CD4-positive, alpha-beta T cell treated with Interleukin-10 for 1 hour (primary cell): ENCODE measurements around the gene NID2.

ENCODE experiments used
- DNase-seq: peaks from one replicate; pipeline ENCODE4 v3.0.0-alpha.2; 2020

The NID2 gene

DNA sequence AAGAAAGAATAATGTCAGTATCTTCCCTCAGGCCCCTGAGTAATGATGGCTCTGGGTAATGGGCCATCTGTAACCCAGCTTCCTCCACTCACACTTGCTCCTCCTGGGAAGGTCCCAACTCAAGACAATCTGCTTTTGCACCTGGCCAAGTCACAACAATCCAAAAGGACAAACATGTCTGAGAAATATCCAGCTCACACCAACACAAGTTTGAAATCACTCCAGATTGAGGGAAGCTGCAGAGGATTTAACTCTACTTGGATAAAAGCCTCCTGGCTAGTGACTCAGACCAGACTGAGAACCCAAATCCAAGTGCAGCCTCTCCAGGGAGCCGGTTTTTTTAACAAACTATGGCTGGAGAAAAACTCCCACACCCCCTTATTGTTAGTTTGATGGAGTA lies 45.3 kb downstream of the NID2 start:
- no peak for DNase-seq

- no peak for DNase-seq
These were observed 46.8 kb downstream of the NID2 start for GRCh38 chr14:52021957-52022600.

- DNase-seq: no peak
These were observed 47.8 kb downstream of the NID2 start for GRCh38 chr14:52020866-52021717.

- no peak for DNase-seq
These were observed 48.6 kb downstream of the NID2 start for GRCh38 chr14:52020161-52020714.

DNA sequence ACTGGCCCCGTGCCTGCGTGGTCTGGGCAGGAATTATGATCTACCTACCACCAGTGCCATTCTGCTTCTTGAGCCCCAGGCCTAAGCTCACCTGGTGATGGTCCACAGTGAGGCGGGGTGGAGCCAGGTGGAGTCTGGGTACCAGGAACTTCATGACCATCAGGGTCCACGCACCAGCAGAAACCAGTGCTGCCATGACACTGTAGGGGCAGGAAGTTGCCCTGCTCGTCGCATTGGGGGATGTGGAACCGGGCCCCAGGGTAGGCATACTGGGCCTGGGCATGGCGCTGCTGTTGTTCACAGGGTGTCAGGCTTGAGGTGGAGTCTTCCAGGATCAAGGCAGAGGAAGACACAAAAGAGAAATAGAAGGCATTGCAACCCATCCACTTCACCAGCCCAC lies 49.9 kb downstream of the NID2 start:
- no peak for DNase-seq

- no peak for DNase-seq
These were observed 50.6 kb downstream of the NID2 start for GRCh38 chr14:52018252-52018651.

GRCh38 chr14:52015411-52016030 lies 53.3 kb downstream of the NID2 start:
- no peak for DNase-seq

GRCh38 chr14:52014601-52015267 lies 54.1 kb downstream of the NID2 start:
- DNase-seq: no peak

- no peak for DNase-seq
These were observed 54.8 kb downstream of the NID2 start for GRCh38 chr14:52013984-52014600.

DNA sequence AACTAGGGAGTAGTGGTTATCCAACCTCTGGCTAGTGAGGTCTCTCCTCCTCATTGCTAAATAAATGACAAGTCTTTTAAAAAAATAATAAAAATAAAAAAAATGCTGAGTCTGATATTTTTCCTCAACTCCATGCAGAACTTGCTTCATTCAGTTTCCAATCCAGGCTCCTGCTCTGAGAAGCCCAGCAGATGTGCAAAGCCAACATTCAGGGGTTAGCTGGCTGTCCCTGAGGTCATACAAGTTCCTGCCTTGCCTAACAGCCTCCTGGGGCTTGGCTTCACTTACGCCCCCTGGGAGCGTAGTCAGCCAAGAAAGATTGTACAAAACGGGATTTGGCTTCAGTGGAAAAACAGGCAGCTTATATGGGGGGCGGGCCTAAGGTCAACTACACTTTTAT lies 56.2 kb downstream of the NID2 start:
- no peak for DNase-seq

- no peak for DNase-seq
These were observed 57.3 kb downstream of the NID2 start for GRCh38 chr14:52011523-52011922.

DNA sequence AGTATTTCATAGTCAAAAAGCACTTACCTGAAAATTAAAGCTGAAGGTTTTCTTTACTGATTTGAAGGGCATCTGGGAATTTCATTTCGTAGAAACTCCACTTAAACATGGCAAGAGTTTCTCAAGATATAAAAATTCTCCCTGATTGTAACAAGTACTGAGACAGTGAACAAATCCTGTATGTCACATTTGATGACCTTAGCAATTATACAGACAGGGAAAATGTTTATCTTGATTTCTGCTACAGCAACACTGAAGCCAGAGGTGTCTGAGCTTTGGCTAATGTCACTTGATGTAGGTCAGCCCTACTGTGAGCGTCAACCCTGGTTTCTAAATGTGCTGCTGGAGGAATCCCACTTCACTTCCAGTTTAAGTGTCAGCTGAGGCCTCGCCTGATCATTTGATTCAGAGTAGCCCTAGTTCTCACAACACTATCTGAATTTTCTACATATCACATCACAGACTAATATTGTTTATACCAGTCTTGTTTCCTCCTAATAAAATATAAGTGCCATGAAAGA lies 58.6 kb downstream of the NID2 start:
- no peak for DNase-seq

DNA sequence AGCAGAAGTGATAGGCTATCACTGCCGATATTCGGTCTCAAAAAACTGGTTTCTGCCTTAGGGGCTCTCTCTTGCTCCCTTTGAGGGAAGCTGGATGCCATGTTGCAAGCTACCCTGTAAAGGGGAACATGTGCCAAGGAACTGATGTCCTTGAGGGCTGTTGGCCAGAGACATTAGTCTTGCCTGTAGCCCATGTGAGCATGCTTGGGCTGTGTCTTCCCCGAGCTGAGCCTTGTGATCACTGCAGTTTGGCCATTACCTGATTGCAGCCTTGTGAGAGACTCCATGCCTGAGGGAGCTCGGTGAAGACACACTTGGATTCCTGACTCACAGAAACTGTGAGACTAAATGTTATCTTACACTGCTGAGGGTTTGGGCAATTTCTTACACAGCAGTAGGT lies 60.7 kb downstream of the NID2 start:
- DNase-seq: no peak

DNA sequence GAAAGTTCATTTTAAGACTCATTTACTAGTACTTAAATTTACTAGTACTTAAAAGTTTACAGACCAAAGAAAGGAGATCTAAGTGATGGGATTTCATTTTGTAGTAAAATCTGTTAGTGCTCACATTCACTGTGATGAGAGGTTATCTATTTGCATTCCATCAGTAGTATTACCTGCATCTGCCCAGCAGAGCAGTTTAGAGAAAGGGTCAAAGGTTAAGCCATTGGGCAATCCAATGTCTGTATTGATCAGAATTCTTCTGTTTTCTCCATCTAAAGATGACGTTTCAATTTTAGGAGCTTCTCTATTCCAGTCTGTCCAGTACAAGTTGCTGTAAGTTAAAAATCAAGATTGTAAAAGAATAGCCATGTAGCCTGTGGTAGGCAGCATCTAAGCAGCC lies 61.2 kb downstream of the NID2 start:
- no peak for DNase-seq

DNA sequence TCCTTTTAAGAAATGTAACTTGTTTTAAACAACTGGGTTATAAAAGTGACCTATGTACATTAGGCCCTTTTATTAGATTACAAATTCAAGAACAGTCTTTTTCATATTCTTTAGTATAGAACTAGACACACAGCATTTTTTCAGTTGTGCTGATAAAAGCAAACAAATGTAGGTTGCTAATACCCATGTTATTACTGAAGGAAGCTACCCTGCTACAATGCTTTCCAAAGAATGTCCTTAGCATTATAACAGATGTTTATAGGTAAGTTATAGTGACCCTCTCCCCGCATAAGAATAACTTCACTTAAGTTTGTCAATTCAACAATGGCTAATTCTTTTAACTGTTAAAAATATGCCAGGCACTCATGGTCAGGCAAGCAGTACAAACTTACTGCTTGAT lies 61.6 kb downstream of the NID2 start:
- no peak for DNase-seq

DNA sequence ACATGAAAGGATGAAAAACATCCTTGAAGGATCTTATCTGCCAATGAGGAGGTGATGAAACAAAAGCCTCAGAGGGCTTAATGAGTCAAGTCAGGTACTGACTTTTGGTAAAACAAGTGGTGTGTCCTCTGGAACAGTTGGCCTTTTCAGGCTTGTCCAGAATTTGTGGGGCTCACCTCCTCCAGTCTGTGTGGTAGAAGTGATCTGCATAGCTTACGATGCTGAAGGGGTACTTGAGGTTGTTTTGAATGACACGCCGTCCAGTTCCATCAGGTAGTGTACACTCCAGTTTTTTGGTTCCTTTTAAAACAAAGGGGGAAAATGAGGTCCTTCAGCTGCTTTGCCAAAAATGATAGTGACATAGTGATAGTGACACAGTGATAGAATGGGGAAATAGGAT lies 62.5 kb downstream of the NID2 start:
- DNase-seq: no peak

GRCh38 chr14:52005625-52006024 lies 63.2 kb downstream of the NID2 start:
- no peak for DNase-seq

DNA sequence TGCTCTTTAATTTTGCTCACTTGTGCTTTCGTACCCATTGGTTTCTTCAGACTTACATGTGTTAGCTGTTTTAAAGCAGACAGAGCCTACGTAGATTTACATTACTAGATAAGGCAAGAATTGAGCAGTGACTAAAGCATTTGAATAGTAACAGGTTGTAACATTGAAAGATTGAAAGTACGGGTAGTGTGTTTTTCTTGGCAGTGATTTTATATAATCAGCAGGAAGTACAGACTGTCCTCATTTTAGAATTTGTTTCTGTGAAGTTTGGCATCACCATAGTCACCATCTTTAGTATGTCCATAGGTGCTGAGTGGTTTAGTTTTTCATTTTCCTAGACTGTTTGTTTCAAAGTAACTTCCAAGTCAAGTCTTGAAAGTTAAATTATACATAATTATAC lies 65.5 kb downstream of the NID2 start:
- no peak for DNase-seq

DNA sequence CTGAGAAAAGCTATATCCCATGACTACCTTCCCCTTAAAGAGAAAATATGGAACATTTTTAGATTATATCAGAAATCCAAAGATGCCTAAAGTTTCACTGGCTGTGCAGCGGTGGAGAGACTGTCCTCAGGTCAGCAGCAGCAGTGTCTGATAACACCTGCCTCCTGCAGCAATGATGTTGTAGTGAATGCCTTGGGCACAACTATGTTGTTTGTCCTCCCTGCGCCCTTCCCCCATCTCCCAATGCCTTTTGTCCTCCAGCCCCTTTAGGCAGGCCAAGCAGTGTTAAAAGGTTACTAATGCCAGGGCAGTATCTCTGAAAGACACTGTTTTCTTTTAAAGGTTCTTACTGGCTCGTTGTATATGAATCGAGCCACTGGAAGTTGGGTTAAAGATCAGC lies 66.3 kb downstream of the NID2 start:
- DNase-seq: no peak

DNA sequence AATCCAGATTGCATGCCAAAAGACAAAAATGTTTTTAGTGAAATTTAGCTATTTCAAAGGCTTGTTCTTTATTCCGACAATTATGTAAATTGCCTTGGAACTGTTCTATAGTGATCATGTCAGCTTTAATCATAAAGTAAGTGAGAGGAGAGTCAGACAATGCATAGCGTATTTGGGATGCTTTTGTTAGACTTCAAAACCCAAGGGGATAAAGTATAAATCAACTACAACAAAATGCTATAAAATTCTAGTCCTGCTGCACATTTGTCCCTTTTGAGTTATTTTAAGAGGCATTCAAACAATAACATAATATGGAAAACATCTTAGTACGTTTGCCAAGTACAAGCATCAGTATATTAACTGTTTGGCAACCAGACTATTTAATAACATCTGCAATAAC lies 68.2 kb downstream of the NID2 start:
- DNase-seq: no peak

GRCh38 chr14:52000019-52000582 lies 68.8 kb downstream of the NID2 start:
- no peak for DNase-seq

DNA sequence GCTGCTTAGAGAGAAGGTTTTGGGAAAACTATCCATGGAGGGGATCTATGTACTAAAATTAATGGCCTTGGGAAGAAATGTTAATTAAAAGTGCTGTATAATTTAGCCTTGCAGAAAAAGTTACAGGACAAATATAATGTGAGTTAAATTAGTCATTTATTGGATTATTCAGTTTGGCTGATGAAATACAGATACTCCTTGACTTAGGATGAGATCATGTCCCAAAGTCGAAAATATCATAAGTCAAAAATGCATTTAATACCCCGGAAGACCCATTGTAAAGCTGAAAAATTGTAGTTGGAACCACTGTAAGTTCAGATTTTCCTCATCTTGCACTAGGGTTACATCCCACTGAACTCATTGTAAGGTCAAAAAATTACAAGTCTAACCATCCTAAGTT lies 69.8 kb downstream of the NID2 start:
- DNase-seq: no peak
